Anterior cingulate cortex (tissue), 58 donors: ENCODE data around the gene CHST12.
A peak's percentile ranks its signal among the peaks of the same experiment; 100 is the strongest.
"Not testable (repeated sequence)": the region's sequence is repeated elsewhere in the genome, so short reads cannot be mapped to it uniquely, and the experiment has no call there.

ENCODE experiments used
- DNase-seq, 58 donors: peaks; one replicate each; lab custom pipeline; 2025; lab: John Stamatoyannopoulos, UW

The CHST12 gene

DNA sequence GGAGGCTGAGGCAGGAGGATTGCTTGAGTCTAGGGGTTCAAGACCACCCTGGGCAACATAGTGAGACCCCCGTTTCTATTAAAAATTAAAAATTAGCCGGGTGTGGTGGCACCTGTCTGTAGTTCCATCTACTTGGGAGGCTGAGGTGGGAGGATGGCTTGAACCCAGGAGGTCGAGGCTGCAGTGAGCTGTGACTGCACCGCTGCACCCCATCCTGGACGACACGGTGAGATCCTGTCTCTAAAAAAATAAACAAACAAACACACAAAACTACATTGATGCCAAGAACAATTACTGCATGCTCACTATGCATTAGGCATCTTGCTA is 761 bp upstream of the CHST12 start:
- DNase-seq: no peak

- DNase-seq: peak in 41 of 58 donors; percentile 12 to 68 (median 45)
These were observed 572 bp downstream of the CHST12 start for GRCh38 chr7:2403718-2404648.

- no peak for DNase-seq
These were observed 1.3 kb downstream of the CHST12 start for GRCh38 chr7:2404714-2405119.

DNA sequence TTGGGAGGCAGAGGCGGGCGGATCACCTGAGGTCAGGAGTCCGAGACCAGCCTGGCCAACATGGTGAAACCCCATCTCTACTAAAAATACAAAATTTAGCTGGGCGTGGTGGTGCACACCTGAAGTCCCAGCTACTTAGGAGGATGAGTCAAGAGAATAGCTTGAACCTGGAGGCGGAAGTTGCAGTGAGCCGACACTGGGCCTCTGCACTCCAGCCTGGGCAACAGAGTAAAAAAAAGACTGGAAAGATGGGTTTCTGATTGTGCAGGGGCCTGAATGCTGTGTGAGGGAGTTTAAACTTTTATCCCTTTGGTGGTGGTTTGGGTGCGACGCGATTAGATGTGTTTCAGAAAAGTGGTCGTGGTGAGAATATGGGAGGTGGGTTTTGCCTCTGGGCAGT is 1.8 kb downstream of the CHST12 start:
- no peak for DNase-seq

- DNase-seq: no peak
These were observed 2.4 kb downstream of the CHST12 start for GRCh38 chr7:2405601-2406345.

GRCh38 chr7:2409745-2410414 is 6.5 kb downstream of the CHST12 start:
- DNase-seq: no peak

DNA sequence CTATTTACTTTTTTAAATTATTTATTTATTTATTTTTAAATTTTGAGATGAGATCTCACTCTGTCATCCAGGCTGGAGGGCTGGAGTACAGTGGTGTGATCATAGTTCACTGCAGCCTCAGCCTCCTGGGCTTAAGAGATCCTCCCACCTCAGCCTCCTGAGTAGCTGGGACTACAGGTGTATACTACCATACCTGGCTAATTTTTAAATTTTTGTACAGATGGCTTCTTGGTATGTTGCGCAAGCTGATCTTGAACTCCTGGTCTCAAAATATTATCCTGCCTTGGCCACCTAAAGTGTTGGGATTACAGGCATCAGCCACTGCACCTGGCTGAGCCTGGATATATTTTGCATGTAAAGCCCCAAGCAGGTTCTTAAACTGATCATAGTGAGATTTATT is 7.6 kb downstream of the CHST12 start:
- no peak for DNase-seq

DNA sequence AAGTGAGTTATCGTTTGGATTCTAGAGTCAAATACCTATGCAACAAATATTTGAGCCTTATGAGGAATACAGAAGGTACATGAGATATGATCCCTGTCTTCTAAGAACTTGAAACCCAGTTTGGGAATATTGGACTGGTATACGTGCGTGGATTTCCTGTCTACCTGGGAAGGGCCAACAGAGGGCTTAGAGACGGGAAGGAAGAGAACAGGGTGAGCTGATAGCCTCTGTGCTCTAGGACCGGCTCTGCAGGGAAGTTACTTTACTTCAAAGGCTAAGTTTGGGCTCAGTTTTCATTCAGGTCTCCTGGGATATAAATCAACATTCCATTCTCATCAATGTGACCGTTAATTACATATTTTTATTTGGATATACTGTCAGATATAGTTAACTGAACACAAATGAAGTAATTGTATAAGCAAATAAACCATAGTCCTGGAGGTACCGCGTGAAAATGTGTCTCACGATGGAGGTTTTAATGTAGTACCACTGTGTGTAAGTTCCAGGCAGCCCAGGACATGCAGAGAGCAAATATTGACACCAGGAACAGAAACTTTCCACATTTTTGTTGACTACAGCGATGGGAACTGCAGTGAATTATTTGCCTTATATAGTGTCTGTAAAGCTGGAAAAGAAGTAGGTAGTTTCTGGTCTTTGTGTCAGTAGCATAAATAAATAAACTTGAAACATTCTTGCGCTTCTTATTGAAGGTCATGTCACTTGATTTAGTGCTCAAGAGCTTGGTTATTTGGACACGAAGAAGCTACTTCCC is 8.6 kb downstream of the CHST12 start:
- no peak for DNase-seq

DNA sequence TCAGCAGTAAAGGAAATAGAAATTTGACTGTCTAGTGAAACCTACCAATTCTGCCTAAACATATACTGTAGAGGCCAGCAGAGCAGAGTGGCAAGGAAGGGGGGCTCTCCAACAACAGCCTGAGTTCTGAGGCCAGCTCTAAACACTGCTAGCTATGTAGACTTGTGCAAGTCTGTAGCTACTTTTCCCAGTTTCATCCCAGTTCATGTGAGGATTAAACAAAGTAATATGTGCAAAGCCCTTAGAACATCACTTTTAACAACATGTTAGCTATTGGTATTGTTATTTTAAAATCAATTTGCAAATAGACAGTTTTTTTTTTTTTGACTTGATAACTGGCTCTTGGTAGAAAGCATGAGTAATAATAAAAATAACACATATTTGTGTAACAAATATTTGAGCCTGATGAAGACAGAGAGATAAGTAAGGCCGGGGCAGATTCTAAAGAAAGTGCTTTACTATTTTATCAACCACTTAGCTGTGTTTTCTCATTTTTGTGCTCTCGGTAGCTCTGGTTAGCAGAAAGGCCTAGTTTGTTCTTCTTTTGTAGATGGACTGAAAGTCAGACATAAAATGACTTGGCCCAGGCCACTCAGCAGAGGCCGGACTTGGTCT is 9.3 kb downstream of the CHST12 start:
- no peak for DNase-seq

DNA sequence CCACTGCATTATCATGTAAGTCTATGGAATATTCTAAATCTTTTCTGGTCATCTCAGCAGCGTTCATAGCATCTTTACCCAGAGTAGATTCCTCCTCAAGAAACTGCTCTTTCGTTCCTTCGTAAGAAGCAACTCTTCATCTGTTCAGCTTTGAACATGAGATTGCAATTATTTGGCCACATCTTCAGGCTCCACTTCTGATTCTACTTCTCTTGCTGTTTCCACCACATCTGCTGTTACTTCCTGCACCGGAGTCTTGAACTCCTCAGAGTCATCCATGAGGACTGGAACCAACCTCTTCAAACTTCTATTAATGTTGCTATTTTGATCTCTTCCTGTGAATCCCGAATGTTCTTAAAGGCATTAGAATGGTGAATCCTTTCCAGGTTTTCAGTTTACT is 12.7 kb downstream of the CHST12 start:
- no peak for DNase-seq

GRCh38 chr7:2416650-2417049 is 13.2 kb downstream of the CHST12 start:
- no peak for DNase-seq

DNA sequence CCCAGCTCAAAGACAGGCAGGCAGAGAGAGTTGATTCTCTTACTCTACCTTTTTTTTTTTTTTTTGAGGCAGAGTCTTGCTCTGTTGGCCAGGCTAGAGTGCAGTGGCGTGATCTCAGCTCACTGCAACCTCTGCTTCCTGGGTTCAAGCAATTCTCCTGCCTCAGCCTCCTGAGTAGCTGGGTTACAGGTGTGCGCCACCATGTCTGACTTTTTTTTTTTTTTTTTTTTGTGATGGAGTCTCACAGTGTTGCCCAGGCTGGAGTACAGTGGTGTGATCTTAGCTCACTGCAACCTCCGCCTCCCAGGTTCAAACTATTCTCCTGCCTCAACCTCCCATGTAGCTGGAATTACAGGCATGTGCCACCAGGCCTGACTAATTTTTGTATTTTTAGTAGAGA is 13.8 kb downstream of the CHST12 start:
- DNase-seq: not testable (repeated sequence)

- peak in 1 of 58 donors; percentile 16 for DNase-seq
These were observed 14.6 kb downstream of the CHST12 start for GRCh38 chr7:2417981-2418481.

GRCh38 chr7:2420216-2420933 is 17.0 kb downstream of the CHST12 start:
- DNase-seq: no peak

DNA sequence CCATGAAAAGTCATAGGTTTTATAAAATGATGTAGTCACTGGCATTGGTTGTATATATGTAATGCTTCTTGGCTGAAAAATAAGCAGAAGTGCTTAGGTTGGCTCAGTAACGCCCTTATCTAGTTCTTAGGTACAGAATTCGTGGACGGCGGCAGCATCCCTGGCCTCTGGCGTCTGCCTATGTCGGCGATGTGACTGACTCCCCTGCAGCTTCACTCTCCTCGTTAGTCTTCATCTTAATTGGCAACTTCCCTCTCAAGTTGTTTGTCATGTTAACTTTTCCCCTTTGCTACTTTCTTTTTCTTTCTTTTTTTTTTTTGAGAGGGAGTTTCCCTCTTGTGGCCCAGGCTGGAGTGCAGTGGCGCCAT is 18.5 kb downstream of the CHST12 start:
- no peak for DNase-seq

- no peak for DNase-seq
These were observed 22.3 kb downstream of the CHST12 start for GRCh38 chr7:2425749-2426148.

GRCh38 chr7:2431260-2431867 is 28.0 kb downstream of the CHST12 start:
- DNase-seq: no peak

DNA sequence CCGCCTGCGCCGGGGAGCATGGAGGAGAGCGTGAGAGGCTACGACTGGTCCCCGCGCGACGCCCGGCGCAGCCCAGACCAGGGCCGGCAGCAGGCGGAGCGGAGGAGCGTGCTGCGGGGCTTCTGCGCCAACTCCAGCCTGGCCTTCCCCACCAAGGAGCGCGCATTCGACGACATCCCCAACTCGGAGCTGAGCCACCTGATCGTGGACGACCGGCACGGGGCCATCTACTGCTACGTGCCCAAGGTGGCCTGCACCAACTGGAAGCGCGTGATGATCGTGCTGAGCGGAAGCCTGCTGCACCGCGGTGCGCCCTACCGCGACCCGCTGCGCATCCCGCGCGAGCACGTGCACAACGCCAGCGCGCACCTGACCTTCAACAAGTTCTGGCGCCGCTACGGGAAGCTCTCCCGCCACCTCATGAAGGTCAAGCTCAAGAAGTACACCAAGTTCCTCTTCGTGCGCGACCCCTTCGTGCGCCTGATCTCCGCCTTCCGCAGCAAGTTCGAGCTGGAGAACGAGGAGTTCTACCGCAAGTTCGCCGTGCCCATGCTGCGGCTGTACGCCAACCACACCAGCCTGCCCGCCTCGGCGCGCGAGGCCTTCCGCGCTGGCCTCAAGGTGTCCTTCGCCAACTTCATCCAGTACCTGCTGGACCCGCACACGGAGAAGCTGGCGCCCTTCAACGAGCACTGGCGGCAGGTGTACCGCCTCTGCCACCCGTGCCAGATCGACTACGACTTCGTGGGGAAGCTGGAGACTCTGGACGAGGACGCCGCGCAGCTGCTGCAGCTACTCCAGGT is 29.7 kb downstream of the CHST12 start:
- DNase-seq: no peak
